HG03439 (cell line): Measurements from ENCODE around the gene CCL17.
"Not testable (repeated sequence)": the region's sequence is repeated elsewhere in the genome, so short reads cannot be mapped to it uniquely, and the experiment has no call there.

Experiments
- ATAC-seq: cut with Tn5 transposase; IDR thresholded peaks from one replicate; pipeline ENCODE4 v1.9.1; 2021; ENCODE audit warnings: mild to moderate bottlenecking, moderate library complexity; ENCODE audit not compliant: unreplicated experiment

CCL17 gene

GRCh38 chr16:57427824-57428223 lies 23.3 kb downstream of the CCL17 start:
- no peak for ATAC-seq

GRCh38 chr16:57430955-57431354 lies 26.4 kb downstream of the CCL17 start:
- ATAC-seq: no peak

- no peak for ATAC-seq
These were observed 27.9 kb downstream of the CCL17 start for GRCh38 chr16:57432505-57432904.

- ATAC-seq: no peak
These were observed 28.4 kb downstream of the CCL17 start for GRCh38 chr16:57432989-57433388.

- ATAC-seq: no peak
These were observed 29.4 kb downstream of the CCL17 start for GRCh38 chr16:57434003-57434402.

GRCh38 chr16:57435838-57436237 lies 31.3 kb downstream of the CCL17 start:
- ATAC-seq: no peak

- not testable (repeated sequence) for ATAC-seq
These were observed 35.4 kb downstream of the CCL17 start for GRCh38 chr16:57439947-57440346.

- not testable (repeated sequence) for ATAC-seq
These were observed 36.0 kb downstream of the CCL17 start for GRCh38 chr16:57440551-57440950.

GRCh38 chr16:57444711-57445110 lies 40.1 kb downstream of the CCL17 start:
- no peak for ATAC-seq

GRCh38 chr16:57445510-57445909 lies 40.9 kb downstream of the CCL17 start:
- ATAC-seq: no peak

- peak; percentile 34 for ATAC-seq
These were observed 42.1 kb downstream of the CCL17 start for GRCh38 chr16:57446531-57447185.

GRCh38 chr16:57447186-57447962 lies 42.8 kb downstream of the CCL17 start, which contains the start of the genes CIAPIN1 and COQ9:
Gene CIAPIN1 (minus strand): TSS chr16:57447385. CDS start chr16:57440928, 6,457 bp downstream.
Gene COQ9 (plus strand): TSS chr16:57447479. CDS start chr16:57447506, 27 bp downstream.
- ATAC-seq: peak; percentile 93

GRCh38 chr16:57452021-57452420 lies 47.5 kb downstream of the CCL17 start:
- ATAC-seq: no peak

GRCh38 chr16:57462209-57462977 lies 57.8 kb downstream of the CCL17 start, which contains the start of gene POLR2C:
Gene POLR2C (plus strand): TSS chr16:57462679. CDS start chr16:57462725, 46 bp downstream.
- ATAC-seq: peak; percentile 71

- peak; percentile 26 for ATAC-seq
These were observed 58.4 kb downstream of the CCL17 start for GRCh38 chr16:57462978-57463362.

- ATAC-seq: no peak
These were observed 60.0 kb downstream of the CCL17 start for GRCh38 chr16:57464523-57464922.
